Neutrophil (primary cell): ENCODE data around the gene EFTUD2.
A peak's percentile ranks its signal among the peaks of the same experiment; 100 is the strongest.

ENCODE experiments used
- H3K27ac ChIP-seq: fragments of 200-600 bp; sonication (generic); 2 replicates; pipeline ENCODE4 v1.5.1; 2016; ENCODE audit warnings: mild to moderate bottlenecking, moderate library complexity
- H3K27me3 ChIP-seq: fragments of 200-600 bp; sonication (generic); 2 replicates; pipeline ENCODE4 v1.6.0; 2016; ENCODE audit warnings: mild to moderate bottlenecking
- H3K36me3 ChIP-seq: fragments of 200-600 bp; sonication (generic); 2 replicates; pipeline ENCODE4 v1.5.1; 2017
- H3K4me1 ChIP-seq, 2 experiments: fragments of 200-600 bp in 1 of 2; sonication (generic) in 1 of 2; 1 replicate in 1 of 2; 2 replicates in 1 of 2; pipeline versions ENCODE4 v1.5.1 to v1.6.1; 2013 to 2016; ENCODE audit warnings: low read depth in 1 of 2, low read length in 1 of 2, mild to moderate bottlenecking in 1 of 2, moderate library complexity in 1 of 2; ENCODE audit not compliant: control insufficient read depth in 1 of 2, insufficient read depth in 1 of 2
- H3K4me3 ChIP-seq, 2 experiments: fragments of 200-600 bp in 1 of 2; sonication (generic) in 1 of 2; 1 replicate in 1 of 2; 2 replicates in 1 of 2; pipeline ENCODE4 v1.5.1; 2013 to 2016; ENCODE audit warnings: low read depth in 1 of 2, low read length in 1 of 2, mild to moderate bottlenecking in 1 of 2, moderate library complexity in 1 of 2
- H3K9me3 ChIP-seq: fragments of 200-600 bp; sonication (generic); 2 replicates; pipeline ENCODE4 v1.5.1; 2016
- CTCF ChIP-seq: fragments of 200-600 bp; sonication (generic); IDR thresholded peaks from 2 replicates; pipeline ENCODE4 v1.5.1; 2016; ENCODE audit warnings: antibody characterized with exemption

The EFTUD2 gene

DNA sequence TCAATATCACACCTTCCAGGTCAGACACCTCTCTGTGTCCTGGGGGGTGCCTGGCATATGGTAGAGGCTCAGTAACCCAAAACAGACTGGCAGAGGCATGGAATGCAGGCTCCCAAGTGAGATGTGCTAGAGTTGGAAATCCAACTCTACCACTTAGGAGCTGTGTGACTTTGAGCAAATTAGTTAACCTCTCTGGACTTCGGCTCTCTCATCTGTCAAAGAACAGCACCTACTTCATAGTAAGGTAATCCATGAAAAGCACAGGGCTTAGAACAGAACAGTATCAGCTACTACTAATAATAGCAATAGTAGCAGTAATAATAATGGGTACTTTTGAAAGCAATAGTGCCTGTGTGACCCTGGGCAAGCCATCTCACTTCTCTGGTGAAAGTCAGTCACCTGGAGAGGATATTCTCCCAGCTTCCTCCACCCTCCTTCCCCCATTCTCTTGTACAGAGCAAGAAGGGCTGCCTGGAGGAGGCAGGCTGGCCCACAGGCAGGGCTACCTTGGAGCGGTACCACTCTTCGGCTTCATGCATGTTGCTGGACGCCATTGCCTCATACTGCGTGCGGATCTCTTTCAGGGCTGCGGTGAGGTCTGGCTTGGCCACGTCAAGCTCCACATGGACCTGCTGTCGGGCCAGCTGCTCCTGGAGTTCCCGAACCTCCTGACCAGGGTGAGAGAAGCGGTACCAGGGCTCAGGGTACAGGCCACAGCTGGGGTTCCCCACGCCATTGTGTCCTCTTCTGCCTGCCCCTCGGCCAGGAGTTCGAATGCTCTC is 13.7 kb upstream of the EFTUD2 start:
- Histone ChIP-seq H3K4me3 (no peak overlapping the region), H3K27ac (no peak overlapping the region), H3K9me3 (no peaks in the 10 kb centered on the region), H3K36me3 (no peaks in the 10 kb centered on the region), H3K4me1 (peaks cover 11 to 17% of the 10 kb centered on the region in 2 experiments), H3K27me3 (peaks cover 41% of the 10 kb centered on the region)
- no peak for TF ChIP-seq CTCF

DNA sequence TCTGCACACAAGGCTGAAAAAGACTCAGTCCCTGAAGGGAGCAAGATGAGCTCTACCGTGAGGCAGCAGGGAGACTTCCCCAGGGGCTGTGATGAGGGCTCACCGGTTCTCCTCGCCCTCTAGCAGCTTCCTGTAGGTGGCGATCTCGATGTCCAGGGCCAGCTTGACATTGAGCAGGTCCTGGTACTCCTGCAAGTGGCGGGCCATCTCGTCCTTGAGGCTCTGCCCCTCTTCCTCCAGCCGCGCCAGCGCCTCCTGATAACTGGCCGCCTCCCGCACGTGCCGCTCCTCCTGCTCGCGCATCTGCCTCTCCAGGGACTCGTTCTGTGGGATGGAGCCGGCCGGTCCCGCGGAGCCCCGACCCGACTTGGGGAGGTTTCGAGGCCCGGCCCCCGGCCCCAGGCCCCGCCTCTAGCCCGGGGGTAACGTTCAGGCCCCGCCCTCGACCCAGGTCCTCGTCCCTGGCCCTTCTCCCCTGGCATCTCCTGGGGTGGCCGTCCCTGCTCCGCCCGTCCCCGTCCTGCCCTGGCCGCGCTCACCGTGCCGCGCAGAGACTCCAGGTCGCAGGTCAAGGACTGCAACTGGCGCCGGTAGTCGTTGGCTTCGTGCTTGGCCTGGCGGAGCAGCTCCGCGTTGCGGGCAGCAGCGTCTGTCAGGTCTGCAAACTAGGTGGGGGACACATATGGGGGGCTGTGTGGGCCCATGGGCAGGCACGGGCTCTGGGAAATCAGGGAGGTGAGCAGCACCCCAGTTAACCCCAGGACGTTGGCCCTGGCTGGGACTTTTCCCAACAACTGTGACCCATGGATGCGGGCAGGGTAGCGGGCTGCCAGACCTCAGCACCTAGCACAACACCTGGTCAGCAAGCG is 12.1 kb upstream of the EFTUD2 start:
- H3K36me3 ChIP-seq = no peaks in the 10 kb centered on the region
- no peak overlapping the region for H3K27ac ChIP-seq
- peak overlapping the region; percentile 29 to 44 for H3K4me3 ChIP-seq
- H3K27me3 ChIP-seq = peaks cover 41% of the 10 kb centered on the region
- no peak for TF ChIP-seq CTCF
- peaks cover 11 to 17% of the 10 kb centered on the region in 2 experiments for H3K4me1 ChIP-seq
- no peaks in the 10 kb centered on the region for H3K9me3 ChIP-seq

- Histone ChIP-seq H3K36me3 (no peaks in the 10 kb centered on the region), H3K4me1 (peaks cover 8 to 10% of the 10 kb centered on the region in 2 experiments), H3K27me3 (peaks cover 41% of the 10 kb centered on the region), H3K27ac (no peak overlapping the region), H3K4me3 (no peak overlapping the region), H3K9me3 (no peaks in the 10 kb centered on the region)
- TF ChIP-seq CTCF = no peak
These were observed 11.2 kb upstream of the EFTUD2 start for GRCh38 chr17:44910231-44911106.

GRCh38 chr17:44909681-44910144 is 10.5 kb upstream of the EFTUD2 start:
- H3K36me3 ChIP-seq = no peaks in the 10 kb centered on the region
- H3K27me3 ChIP-seq = peaks cover 41% of the 10 kb centered on the region
- H3K27ac ChIP-seq = no peak overlapping the region
- H3K4me1 ChIP-seq = peaks cover 8 to 10% of the 10 kb centered on the region in 2 experiments
- TF ChIP-seq CTCF = no peak
- no peak overlapping the region for H3K4me3 ChIP-seq
- no peaks in the 10 kb centered on the region for H3K9me3 ChIP-seq

DNA sequence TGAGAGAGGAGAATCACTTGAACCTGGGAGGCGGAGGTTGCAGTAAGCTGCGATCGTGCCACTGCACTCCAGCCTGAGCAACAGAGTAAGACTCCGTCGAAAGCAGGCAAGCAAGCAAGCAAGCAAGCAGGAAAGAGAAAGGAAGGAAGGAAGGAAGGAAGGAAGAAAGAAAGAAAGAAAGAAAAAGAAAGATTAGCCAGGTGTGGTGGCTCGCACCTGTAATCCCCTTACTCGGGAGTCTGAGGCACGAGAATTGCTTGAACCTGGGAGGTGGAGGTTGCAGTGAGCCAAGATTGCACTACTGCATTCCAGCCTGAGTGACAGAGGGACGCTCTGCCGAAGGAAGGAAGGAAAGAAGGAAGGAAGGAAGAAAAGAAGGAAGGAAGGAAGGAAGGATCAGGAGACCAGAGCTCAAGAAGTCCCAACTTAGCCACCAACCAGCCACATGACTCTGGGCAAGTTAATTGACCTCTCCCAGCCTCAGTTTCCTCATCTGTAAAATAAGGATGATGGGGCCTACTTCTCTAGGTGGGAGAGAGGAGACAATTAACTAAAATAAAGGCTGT is 9.6 kb upstream of the EFTUD2 start:
- Histone ChIP-seq H3K4me3 (no peak overlapping the region), H3K27ac (no peak overlapping the region), H3K4me1 (peaks cover 8 to 10% of the 10 kb centered on the region in 2 experiments), H3K27me3 (peaks cover 35% of the 10 kb centered on the region), H3K9me3 (no peaks in the 10 kb centered on the region), H3K36me3 (no peaks in the 10 kb centered on the region)
- TF ChIP-seq CTCF = no peak
